HEK293T (cell line): ENCODE results near the gene SUPT20HL2.

Source experiments
- CTBP1 ChIP-seq: fragments of 450-650 bp; IDR thresholded peaks from 2 replicates; pipeline ENCODE4 v1.6.1; 2016; ENCODE audit warnings: borderline replicate concordance
- FOXA1 ChIP-seq: fragments of 450-650 bp; IDR thresholded peaks from 2 replicates; pipeline ENCODE4 v1.6.1; 2016; ENCODE audit warnings: mild to moderate bottlenecking
- FOXM1 ChIP-seq: fragments of 450-650 bp; IDR thresholded peaks from 2 replicates; pipeline ENCODE4 v1.6.1; 2017; ENCODE audit warnings: mild to moderate bottlenecking, borderline replicate concordance
- HDGF ChIP-seq: fragments of 450-650 bp; IDR thresholded peaks from 2 replicates; pipeline ENCODE4 v1.6.1; 2017; ENCODE audit warnings: antibody characterized with exemption, borderline replicate concordance
- NFRKB ChIP-seq: fragments of 450-650 bp; IDR thresholded peaks from 2 replicates; pipeline ENCODE4 v1.6.1; 2016; ENCODE audit warnings: mild to moderate bottlenecking, moderate library complexity
- PKNOX1 ChIP-seq: fragments of 450-650 bp; IDR thresholded peaks from 2 replicates; pipeline ENCODE4 v1.6.1; 2016
- SP1 ChIP-seq: fragments of 450-650 bp; IDR thresholded peaks from 2 replicates; pipeline ENCODE4 v1.6.1; 2017
- ZNF384 ChIP-seq: fragments of 450-650 bp; IDR thresholded peaks from 2 replicates; pipeline ENCODE4 v1.6.1; 2016

GRCh38 chrX:24293412-24293811, 20.5 kb downstream of the SUPT20HL2 start:
- TF ChIP-seq FOXA1: no peak
- TF ChIP-seq PKNOX1: no peak
- TF ChIP-seq ZNF384: no peak
- no peak for TF ChIP-seq SP1
- no peak for TF ChIP-seq FOXM1
- TF ChIP-seq NFRKB: no peak
- no peak for TF ChIP-seq HDGF
- no peak for TF ChIP-seq CTBP1
